Measurements from ENCODE around the gene NKTR. TPM values are rescaled to one million over a fixed set of nuclear protein-coding genes. Genes with fewer than 3 reads are reported as not detected.

The NKTR gene
- total RNA-seq, 4 donors from 2014 or later: 96.3 to 172 (median 133) TPM

DNA sequence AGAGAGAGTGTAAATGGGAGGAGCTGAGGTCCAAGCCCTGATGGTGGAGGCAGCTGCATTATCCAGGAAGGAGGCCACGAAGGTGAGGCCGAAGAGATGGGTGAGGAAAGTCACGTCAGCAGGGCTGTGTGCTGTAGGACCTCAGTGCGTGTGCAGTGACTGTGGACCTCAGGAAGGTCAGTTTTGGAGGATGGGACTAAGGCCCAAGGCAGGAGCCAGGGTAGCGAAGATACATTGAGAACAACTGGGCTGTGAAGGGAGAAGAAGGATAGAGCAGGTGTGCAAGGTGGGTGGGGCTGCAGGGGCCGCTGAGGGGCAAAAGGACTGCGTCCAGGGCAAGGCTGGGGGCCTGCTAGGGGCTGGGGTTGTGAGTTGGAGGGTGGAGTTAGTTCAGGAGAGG lies 89.7 kb downstream of the NKTR start:
- no peak overlapping the region for H3K4me3 ChIP-seq
- H3K9me3 ChIP-seq: no peaks in the 10 kb centered on the region
- peaks cover 14% of the 10 kb centered on the region for H3K27me3 ChIP-seq
- WGBS, 2 donors (ENCODE audit: low coverage in 1 of 2): 54 to 76% methylated on average over 7 of the region's 7 CpGs
- H3K27ac ChIP-seq: no peak overlapping the region
- intact Hi-C loops (cut with DNase I; ENCODE audit: low total_unique reads) (no loop called here), in situ Hi-C loops (cut with MboI; ENCODE audit: low pct_ligation_motif_present in 1 of 4, low pct_unique_long_range_greater_than_20kb in 1 of 4, low sequenced_read_pairs in 3 of 4) (no loop called here)
- TF ChIP-seq EP300 (IDR thresholded peaks at IDR 0.05; ENCODE audit: low read depth): no peak
- no peak for TF ChIP-seq POLR2AphosphoS5 (IDR thresholded peaks at IDR 0.05)
- TF ChIP-seq, protein P1, sequence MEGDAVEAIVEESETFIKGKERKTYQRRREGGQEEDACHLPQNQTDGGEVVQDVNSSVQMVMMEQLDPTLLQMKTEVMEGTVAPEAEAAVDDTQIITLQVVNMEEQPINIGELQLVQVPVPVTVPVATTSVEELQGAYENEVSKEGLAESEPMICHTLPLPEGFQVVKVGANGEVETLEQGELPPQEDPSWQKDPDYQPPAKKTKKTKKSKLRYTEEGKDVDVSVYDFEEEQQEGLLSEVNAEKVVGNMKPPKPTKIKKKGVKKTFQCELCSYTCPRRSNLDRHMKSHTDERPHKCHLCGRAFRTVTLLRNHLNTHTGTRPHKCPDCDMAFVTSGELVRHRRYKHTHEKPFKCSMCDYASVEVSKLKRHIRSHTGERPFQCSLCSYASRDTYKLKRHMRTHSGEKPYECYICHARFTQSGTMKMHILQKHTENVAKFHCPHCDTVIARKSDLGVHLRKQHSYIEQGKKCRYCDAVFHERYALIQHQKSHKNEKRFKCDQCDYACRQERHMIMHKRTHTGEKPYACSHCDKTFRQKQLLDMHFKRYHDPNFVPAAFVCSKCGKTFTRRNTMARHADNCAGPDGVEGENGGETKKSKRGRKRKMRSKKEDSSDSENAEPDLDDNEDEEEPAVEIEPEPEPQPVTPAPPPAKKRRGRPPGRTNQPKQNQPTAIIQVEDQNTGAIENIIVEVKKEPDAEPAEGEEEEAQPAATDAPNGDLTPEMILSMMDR (IDR thresholded peaks at IDR 0.05): no peak
- no peak for TF ChIP-seq POLR2A (IDR thresholded peaks at IDR 0.05)
- H3K36me3 ChIP-seq: no peaks in the 10 kb centered on the region
- no peak for DNase-seq
- H3K4me1 ChIP-seq: peaks cover 0 to 6% (median 3%) of the 10 kb centered on the region in 4 donors

DNA sequence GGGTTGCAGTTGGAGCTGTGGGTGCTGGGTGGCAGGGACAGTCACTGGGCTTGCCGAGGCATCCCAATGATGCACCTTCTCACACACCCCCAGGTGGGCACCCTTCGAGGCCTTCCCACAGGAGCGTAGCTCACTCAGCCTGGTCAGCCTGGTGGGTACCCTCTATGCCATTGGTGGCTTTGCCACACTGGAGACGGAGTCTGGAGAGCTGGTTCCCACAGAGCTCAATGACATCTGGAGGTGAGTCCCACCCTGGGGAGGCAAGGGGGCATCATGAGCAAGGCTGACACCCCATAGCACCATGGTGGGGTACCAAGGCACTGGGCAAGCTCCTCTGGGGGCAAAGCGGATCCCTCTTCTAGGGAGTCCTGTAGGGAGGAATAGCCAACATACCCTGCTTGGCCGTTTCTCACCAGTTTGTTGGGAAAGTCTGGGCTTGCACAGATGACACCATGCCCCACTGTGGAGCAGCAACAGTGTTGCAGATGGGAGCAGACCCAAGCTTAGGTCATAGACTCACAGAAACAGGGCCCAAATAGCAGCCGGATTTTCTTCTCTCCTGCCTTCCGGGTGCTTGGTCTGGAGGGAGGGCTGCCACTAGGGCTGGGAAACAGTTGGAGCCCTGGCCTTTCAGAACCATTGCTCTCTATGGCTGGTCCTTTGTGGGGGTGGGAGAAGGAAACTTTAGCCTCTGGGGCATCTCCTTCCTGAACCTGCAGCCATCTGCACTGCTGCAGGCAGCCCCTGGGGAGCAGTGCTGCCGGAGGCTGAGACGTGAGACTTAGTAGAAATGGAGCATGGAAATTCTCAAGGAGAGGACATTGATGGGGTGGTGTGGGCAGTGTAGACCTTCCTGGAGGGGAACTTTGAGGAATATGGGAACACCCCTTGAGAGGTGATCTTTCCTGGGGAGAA lies 90.5 kb downstream of the NKTR start:
- no peak overlapping the region for H3K4me3 ChIP-seq
- intact Hi-C loops (cut with DNase I; ENCODE audit: low total_unique reads): no loop called here
- H3K27ac ChIP-seq: no peak overlapping the region

DNA sequence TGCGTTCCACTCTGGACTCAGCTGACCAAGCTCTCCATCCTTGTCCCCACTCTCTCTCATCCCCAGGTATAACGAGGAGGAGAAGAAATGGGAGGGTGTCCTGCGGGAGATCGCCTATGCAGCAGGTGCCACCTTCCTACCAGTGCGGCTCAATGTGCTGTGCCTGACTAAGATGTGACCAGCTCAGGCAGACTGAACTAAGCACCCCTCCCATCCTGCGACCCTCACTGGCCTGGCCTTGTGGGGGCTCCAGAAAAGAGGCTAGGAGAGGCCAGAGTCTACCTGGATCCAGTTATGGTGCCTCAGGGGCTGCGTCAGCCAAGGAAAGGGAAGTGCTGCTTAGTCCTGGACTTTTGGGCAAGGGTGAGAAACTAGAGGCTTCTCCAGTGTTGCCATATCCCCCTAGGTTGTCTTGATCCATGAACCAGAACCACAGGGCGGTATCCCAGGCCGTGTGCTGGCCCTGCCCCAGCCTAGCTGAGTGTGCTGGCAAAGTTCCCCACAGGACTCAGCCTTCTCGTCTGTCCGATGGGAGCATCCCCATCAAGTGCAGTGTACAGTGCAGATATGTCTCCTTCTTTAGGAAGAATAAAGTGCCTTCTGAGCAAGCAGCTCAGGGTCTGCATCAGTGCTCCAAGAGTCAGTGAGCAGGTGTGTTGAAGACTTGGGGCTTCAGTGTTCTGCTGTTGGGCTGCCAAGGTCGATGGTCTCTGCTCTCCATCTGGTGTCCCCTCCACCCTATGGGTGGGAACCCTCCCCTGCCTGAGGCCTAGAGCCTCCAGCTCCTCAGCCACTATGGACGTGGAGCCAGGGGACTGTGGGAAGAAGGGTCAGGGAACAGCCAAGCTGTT lies 91.6 kb downstream of the NKTR start:
- H3K9me3 ChIP-seq: no peaks in the 10 kb centered on the region
- no peak for DNase-seq
- TF ChIP-seq POLR2A (IDR thresholded peaks at IDR 0.05): no peak
- TF ChIP-seq POLR2AphosphoS5 (IDR thresholded peaks at IDR 0.05): no peak
- TF ChIP-seq, protein P1 (IDR thresholded peaks at IDR 0.05): no peak
- TF ChIP-seq EP300 (IDR thresholded peaks at IDR 0.05; ENCODE audit: low read depth): no peak
- intact Hi-C loops (cut with DNase I; ENCODE audit: low total_unique reads) (no loop called here), in situ Hi-C loops (cut with MboI; ENCODE audit: low pct_ligation_motif_present in 1 of 4, low pct_unique_long_range_greater_than_20kb in 1 of 4, low sequenced_read_pairs in 3 of 4) (no loop called here)
- H3K36me3 ChIP-seq: no peaks in the 10 kb centered on the region
- H3K4me3 ChIP-seq: no peak overlapping the region
- H3K27ac ChIP-seq: no peak overlapping the region
- no peaks in the 10 kb centered on the region for H3K4me1 ChIP-seq
- no peaks in the 10 kb centered on the region for H3K27me3 ChIP-seq
- WGBS, 2 donors (ENCODE audit: low coverage in 1 of 2): 72 to 73% methylated on average over 4 to 13 of the region's 13 CpGs

More for the DNA sequence above, 90.5 kb downstream of the NKTR start:
- H3K36me3 ChIP-seq: no peaks in the 10 kb centered on the region
- H3K27me3 ChIP-seq: peaks cover 7% of the 10 kb centered on the region
- no peak for DNase-seq
- H3K4me1 ChIP-seq: peaks cover 0 to under 1% (median 0%) of the 10 kb centered on the region in 4 donors
- no peaks in the 10 kb centered on the region for H3K9me3 ChIP-seq
- in situ Hi-C loops (cut with MboI; ENCODE audit: low pct_ligation_motif_present in 1 of 4, low pct_unique_long_range_greater_than_20kb in 1 of 4, low sequenced_read_pairs in 3 of 4): no loop called here
- WGBS, 2 donors (ENCODE audit: low coverage in 1 of 2): 74% methylated on average over 10 of the region's 10 CpGs; no CpG with 5 or more reads in 1 of the 2 donors
- TF ChIP-seq, protein P1 (IDR thresholded peaks at IDR 0.05): no peak
- no peak for TF ChIP-seq POLR2AphosphoS5 (IDR thresholded peaks at IDR 0.05)
- TF ChIP-seq POLR2A (IDR thresholded peaks at IDR 0.05): no peak
- TF ChIP-seq EP300 (IDR thresholded peaks at IDR 0.05; ENCODE audit: low read depth): no peak
